DMS53 (cell line): ENCODE results near the gene ZNF12.
A peak's percentile ranks its signal among the peaks of the same experiment; 100 is the strongest.
"Not testable (repeated sequence)": the region's sequence is repeated elsewhere in the genome, so short reads cannot be mapped to it uniquely, and the experiment has no call there.

Experiments used
- DNase-seq: peaks from one replicate; lab custom pipeline; 2025; lab: John Stamatoyannopoulos, UW

The ZNF12 gene

DNA sequence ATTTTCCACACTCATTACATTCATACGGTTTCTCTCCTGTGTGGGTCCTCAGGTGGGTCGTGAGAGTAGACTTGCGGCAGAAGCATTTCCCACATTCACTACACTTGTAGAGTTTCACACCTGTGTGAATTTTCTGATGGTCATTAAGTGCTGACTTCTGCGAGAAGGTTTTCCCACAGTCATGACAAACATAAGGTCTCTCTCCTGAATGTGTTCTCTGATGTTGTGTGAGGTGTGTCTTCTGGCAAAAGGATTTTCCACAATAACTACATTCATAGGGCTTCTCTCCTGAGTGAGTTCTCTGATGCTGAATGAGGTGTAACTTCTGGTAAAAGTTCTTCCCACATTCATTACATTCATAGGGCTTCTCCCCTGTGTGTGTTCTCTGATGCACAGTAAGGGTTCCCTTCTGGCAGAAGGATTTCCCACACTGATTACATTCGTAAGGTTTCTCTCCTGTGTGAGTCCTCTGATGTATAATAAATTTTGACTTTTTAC, 15.1 kb downstream of the ZNF12 start:
- peak; percentile 73 for DNase-seq

DNA sequence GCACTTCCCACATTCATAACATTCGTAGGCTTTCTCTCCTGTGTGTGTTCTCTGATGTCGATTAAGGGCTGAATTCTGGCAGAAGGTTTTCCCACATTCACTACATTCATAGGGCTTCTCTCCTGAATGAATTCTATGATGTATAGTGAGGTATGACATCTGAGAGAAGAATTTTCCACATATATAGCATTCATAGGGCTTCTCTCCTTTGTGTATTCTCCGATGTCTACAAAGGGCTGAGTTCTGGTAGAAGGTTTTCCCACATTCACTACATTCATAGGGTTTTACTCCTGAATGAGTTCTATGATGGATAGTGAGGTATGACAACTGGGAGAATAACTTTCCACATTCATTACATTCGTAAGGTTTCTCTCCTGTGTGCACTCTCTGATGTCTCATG, 15.6 kb downstream of the ZNF12 start:
- peak; percentile 42 for DNase-seq

DNA sequence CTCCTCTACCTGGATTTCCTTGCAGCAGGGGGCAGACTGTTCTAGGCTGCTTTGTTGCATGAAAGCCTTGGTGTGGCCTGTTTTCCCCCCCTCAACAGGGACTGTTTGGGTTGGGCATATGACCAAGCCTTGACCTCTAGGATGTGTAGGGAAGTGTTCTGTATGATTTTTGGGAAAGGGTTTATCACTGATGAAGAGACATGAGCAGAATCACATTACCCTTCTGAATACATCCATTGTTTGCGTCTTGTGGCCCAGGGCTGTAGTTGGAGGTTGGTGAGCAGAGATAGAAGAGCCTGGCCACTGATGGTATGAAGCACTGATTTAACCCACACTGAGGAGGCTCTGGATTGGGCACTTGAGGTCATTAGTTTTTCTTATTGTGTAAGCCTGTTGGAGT, 26.6 kb downstream of the ZNF12 start:
- no peak for DNase-seq

DNA sequence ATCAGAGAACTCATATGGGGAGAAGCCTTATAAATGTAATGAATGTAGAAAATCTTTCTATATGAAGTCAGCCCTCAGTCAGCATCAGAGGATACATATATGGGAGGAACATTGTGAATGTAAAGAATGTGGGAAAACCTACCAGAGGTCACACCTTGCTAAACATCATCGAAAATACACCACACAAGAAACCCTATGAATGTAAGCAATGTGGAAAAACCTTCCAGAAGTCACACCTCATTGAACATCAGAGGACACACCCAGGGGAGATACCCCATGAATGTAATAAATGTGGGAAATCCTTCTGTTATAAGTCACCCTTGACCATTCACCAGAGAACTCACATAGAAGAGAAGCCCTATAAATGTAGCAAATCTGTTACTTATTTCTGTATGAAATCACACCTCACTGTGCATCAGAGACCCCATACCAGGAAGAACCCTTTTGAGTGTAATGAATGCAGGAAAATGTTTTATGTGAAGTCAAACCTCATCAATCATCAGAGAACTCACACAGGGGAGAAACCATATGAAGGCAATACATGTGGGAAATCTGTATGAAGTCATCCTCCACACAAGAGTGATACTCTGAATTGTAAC, 30.8 kb downstream of the ZNF12 start:
- DNase-seq, result peak; percentile 37

DNA sequence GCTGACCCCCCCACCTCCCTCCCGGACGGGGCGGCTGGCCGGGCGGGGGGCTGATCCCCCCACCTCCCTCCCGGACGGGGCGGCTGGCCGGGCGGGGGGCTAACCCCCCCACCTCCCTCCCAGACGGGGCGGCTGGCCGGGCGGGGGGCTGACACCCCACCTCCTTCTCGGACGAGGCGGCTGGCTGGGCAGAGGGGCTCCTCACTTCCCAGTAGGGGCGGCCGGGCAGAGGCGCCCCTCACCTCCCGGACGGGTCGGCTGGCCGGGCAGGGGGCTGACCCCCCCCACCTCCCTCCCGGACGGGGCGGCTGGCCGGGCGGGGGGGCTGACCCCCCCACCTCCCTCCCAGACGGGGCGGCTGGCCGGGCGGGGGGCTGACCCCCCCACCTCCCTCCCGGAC, 35.9 kb downstream of the ZNF12 start:
- not testable (repeated sequence) for DNase-seq

DNA sequence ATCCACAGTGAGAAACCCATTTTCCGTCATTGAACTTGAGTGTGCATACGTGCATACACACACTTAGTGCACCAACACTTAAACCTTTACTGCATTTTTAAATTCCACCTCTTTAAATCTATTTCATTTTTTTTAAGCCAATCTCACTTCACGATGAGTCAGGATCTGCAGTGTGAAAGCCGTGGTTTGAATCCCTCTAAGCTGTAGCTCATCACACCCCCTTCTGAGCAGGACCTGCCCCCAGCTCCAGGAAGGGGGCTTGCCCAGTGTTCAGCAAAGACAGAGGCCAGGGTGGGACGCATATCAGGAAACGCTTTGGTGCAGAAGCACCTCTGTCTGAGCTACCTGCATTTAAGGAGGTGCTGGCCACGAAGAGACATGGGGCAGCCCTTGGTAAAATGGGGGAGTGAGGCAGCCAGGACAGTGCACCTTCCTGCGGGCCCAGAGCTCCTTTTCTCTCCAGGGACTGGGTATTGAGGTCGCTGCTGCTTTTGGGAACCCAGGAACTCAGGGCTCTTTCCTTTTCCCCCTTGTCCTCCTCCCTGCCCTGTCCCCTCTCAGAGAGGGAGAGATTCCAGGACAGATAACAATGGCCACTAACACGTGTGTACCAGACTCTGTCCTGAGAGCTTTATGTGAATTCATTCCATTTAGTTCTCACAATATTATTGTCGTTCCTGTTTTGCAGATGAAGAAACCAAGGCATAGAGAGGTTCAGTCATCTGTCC, 48.0 kb downstream of the ZNF12 start:
- DNase-seq, result peak; percentile 31

DNA sequence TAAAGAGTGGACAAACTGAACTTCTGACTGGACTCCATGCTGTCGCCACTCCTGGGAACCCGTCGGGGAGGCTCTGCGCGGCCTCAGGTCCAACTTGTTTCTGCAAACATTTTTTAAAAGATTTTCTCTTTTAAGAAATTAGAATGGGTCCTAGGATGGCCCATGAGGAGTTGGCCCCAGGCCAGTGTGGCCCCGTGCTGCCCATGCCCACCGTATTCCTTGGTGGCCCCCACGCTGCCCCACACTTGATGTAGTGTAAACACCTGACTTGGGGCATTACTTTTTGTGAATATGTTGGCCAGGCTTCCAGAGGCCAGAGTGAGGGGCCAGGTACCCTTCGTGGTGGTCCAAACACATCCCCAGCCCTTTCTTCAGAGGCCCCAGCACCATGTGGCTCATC, 50.3 kb downstream of the ZNF12 start:
- no peak for DNase-seq

DNA sequence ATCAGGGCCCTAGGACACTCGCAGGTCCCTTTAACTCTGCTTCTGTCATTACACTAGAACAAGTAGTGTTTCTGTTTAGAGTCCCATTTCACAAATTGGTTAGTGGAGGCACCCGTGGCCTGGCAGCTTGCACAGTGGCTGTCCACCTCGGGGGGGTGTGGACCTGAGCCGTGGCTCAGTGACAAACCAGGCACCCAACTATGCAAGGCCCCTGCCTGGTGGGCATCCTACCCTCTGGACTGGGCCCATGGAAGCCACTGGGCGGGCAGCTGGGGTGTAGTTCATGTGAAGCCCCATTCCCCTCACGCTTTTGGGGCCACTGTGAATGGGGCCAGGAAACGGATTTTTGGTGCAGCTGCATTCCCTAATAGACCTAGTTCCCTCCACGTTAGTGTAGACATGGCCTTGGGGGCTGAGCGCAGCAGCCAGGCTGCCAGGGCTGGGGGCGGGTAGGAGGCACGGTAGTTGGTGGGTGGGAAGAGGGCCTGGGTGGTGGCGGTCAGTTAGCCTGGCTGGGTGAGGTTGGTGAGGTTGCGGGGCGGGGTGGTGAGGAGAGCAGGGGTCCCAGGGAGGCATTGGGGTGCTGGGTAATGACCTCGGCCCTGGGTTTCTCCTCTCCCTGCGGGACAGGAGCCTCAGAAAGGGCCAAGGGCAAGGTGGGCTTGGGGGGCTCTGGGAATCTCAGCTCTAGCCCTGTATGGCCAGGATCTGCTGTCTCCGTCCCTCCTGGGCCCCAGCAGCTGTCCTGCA, 50.9 kb downstream of the ZNF12 start:
- DNase-seq, result no peak

DNA sequence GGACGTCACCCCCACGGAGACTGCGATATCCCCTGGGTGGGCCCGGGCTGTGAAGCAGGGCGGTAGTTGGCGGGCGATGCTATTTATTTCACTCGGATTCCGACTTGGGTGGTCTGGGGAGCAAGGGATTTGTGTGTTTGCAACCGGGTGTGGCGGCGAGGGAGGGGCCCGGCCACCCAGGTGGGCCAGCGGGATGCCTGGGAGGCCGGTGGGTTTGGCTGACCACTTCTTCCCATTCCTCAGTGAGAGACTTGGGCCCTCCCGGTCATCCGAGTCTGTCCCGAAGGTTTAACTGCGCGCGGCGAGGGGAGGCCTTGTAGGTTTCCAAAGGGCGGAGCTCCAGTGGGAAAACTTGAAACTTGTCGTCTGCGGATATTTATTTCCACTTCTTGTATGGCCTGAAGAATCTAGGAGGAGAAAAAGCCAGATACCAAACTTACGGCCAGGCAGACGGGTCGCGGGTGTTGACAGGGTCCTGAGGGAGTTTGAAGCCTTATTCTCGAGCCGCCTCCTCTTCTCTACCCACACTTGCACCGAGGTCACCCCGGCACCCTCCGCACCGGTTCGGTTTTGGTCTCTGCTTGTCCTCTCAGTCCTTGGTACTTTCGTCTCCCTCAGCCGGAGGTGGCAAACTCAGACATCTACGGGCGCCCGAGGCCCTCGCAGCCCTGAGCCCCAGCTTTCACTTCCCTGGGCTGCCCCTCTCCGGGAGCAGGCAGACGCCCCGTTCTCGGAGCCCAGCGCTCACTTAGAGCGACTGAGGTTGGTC, 51.7 kb downstream of the ZNF12 start:
- DNase-seq, result no peak

DNA sequence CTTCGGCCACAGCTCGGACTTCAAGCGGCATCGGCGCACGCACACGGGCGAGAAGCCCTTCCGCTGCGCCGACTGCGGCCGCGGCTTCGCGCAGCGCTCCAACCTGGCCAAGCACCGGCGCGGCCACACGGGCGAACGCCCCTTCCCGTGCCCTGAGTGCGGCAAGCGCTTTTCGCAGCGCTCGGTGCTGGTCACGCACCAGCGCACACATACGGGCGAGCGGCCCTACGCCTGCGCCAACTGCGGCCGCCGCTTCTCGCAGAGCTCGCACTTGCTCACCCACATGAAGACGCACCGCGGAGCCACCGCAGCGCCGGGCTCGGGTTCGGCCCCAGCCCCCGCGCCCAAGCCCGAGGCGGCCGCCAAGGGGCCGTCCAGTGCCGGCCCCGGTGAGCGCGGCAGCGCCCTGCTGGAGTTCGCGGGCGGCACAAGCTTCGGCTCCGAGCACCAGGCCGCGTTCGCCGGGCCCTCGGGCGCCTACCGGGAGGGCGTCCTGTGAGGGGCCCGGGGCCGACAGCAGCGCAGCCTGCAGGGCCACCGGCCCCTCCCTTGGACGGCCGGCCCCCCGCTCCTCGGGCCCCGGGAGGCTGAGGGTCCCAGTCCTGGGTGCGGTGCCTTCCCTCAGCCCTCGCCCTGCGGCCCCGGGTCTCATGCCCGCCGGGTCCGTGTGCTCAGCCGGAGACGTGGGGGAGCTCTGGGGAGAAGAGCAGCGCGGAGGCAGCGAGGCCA, 52.5 kb downstream of the ZNF12 start:
- DNase-seq, result no peak

DNA sequence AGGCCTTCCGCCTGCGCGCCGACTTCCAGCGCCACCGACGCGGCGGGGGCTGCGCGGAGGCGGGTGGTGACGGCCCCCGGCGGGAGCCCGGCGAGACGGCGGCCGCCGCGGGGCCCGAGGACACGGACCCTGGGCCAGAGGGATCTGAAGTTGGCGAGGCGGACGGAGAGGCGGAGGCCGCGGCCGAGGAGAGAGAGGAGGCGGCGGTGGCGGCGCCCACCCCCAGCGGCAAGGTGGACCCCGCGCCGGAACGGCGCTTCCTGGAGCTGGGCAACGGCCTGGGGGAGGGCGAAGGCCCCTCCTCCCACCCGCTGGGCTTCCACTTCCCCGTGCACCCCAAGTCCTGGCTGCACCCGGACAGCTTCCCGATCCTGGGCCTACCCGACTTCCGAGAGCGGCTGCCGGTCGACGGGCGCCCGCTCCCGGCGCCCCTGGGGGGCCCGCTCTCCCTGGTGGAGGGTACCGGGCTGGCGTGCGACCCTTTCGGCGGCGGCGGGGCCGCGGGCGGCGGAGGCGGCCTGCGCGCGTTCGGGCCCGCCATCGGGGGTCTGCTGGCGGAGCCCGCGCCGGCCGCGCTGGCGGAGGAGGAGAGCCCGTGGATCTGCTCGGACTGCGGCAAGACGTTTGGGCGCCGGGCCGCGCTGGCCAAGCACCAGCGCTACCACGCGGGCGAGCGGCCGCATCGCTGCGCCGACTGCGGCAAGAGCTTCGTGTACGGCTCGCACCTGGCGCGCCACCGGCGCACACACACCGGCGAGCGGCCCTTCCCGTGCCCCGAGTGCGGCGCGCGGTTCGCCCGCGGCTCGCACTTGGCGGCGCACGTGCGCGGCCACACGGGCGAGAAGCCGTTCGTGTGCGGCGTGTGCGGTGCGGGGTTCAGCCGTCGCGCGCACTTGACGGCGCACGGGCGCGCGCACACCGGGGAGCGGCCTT, 53.4 kb downstream of the ZNF12 start:
- no peak for DNase-seq

DNA sequence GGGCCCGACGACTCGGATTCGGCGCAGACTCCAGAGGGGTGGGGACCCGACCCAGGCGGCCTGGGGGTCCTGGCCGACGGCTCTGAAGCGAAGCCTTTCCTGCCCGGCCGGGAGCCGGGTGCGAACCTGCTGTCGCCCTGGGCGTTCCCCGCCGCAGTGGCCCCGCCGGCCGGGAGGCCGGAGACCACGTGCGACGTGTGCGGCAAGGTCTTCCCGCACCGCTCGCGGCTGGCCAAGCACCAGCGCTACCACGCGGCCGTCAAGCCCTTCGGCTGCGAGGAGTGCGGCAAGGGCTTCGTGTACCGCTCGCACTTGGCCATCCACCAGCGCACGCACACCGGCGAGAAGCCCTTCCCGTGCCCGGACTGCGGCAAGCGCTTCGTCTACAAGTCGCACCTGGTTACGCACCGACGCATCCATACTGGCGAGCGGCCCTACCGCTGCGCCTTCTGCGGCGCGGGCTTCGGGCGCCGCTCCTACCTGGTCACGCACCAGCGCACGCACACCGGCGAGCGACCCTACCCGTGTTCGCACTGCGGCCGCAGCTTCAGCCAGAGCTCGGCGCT, 54.2 kb downstream of the ZNF12 start:
- DNase-seq, result no peak

DNA sequence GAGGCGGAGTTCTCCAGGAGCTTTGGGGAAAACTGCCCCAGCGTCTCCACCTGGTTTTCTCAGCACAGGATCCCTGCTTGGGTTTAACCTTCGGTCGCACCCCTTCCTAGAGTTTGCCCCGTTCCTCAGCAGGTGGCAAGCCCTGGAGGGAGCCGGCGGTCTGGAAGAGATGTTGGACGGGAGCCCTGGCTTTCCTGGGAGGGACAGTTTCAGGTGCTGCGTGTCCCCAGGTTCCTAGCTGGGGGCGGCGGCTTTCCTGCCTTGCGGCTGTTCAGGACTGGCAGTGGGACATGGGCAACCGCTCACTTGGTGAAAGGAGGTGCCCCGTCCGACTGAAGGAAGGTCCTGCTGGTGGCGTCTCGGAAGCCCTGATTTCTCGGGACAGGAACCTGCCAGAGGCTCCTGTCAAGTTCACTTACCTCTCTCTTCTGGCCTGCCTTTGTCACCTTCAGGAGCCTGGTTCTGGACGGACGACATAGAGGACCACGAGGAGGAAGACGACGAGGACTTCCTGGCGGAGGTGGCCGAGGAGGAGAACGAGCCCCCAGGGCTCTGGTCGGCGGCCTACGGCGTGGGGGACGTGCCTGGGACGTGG, 54.8 kb downstream of the ZNF12 start:
- DNase-seq, result no peak

DNA sequence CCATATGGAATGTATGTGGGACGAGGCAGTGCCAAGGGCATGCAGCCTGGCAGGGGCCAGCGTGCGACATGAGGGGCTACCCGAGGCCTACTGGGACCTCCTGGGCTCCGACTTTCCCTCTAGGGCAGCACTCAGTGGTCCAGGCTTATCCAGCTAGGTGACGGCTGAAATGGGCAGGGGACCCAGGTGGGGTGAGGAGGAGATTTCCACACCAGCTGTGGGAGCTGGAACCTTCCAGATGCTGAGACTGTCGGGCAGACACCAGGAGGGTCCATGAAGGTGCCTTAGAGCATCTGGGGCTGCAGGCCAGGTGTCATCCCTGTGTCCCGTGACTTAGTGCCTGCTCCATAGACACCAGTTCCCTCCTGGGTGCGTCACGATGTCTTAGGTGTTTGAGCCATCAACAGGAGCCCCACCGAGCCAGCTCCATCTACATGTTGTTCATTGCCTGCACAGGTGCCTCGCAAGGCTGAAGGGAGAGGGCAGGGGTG, 56.2 kb downstream of the ZNF12 start:
- no peak for DNase-seq

DNA sequence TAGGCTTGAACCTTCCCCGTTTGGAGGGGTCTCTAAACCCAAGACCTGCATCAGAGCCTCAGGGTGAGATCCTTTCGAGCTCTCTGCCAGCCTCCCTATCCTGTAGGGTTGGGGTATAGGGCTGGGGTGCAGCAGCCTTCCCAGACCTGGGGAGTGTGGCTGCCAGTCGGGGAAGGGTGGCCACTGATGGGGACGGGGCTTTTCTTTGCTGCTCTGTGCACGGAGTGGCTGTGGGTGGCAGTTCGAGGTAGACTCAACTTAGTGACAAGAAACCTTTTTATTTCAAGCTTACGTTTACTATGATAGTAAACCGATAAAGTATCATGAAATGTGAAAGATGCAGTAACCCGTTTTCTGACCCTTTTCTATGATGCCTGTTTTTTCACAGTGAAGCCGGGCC, 56.7 kb downstream of the ZNF12 start:
- no peak for DNase-seq

DNA sequence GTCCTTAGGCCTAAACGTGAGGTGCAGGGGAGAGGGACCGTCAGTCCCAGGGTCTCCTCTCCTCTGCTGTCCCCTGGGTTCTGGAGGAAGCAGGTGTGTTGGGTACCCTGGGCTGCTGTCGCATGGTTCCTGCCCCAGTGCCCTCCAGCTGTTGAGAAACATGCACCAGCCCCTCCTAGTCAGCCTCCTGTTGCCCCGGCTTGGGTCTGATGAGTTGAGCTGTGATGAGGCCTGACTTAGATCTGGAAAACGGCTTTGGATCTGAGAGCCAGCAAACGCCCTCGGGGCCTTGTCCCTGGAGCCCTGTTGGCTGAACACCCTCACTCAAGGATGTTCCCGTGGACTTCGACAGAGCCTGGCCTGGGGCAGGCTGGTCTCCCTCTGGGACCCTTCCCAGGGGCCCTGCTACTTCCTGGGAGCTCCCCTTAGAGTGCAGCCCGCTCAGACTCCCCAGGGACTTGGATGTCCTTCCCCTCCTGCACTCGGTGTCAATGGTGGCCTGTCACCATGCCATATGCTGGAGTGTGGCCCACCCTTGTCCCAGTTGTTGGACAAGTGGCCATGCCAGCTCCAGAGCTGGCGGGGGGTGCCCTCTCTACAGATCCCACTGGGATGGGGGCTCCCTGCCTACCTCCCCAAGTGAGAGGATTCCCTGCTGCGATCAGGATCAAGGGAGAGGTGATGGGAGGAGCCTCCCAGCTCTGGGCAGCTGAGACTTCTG, 57.3 kb downstream of the ZNF12 start:
- DNase-seq, result no peak

DNA sequence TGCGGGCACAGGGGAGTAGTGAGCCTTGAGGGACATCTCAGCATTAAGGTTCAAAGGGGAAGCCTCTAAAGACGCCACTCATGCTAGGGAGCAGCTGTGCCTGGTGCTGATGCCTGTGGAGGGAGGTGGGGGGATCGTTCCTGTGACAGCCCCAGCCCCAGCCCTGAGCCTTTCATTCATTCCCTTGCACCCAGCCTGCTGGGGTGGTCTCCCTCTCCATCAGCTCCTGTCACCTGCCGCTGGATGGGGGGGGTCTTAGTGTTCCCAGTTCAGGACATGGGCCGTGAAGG, 58.0 kb downstream of the ZNF12 start:
- no peak for DNase-seq

DNA sequence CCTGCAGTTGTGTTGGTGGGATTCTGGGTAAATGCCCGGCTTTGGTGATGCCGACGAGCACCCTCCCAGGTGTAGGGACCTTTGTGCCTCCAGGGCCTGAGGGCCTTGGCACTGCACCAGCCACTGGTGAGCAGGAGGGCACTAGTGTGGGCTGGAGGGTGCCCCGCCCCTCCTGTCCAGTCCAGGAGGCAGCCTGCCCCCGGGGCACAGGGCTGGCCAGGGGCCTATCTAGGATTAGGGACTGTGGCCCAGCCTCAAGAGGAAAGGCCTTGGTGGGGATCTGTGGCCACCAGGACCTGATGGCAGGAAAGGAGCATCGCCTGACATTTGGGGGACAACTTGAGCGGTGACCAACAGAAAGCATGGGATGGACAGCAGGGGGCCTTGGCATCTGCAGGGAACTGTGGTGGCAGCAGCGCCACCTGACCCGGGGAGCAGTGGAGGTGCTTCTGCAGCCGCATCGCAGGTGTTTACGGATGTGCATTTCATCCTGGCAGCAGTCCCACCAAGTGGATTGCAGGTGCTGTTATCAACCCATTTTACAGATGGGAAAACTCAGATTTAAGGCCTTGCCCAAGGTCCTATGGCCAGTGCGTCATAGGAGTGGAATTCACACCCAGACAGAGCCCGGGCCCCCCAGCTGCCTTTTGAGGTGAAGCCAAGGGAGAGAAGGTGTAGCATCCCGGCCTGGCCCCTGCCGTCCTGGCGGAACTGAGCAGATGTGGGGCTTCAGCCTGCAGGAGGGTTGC, 58.5 kb downstream of the ZNF12 start:
- no peak for DNase-seq
